GM23248 (cell line): ENCODE measurements around the gene TBC1D2. TPM values are rescaled to one million over a fixed set of nuclear protein-coding genes. Genes with fewer than 3 reads are reported as not detected.

ENCODE experiments used
- DNase-seq: peaks from one replicate; pipeline ENCODE4 v3.0.0-alpha.2; 2015
- H2AFZ ChIP-seq: fragments of 200-600 bp; sonication (generic); 2 replicates; pipeline ENCODE4 v1.6.1; 2016; ENCODE audit warnings: antibody characterized with exemption
- H3F3A ChIP-seq: fragments of 200-600 bp; sonication (generic); 2 replicates; pipeline ENCODE4 v1.6.1; 2016; ENCODE audit warnings: mild to moderate bottlenecking, antibody characterized with exemption, mixed run types; ENCODE audit not compliant: insufficient read depth
- H3K27ac ChIP-seq: fragments of 200-600 bp; sonication (generic); 2 replicates; pipeline ENCODE4 v1.5.1; 2016; ENCODE audit warnings: mild to moderate bottlenecking
- H3K27me3 ChIP-seq: fragments of 200-600 bp; sonication (generic); replicated peaks from 2 replicates; pipeline ENCODE4 v1.6.1; 2016; ENCODE audit warnings: mild to moderate bottlenecking; ENCODE audit not compliant: insufficient read depth
- H3K36me3 ChIP-seq: fragments of 200-600 bp; sonication (generic); 2 replicates; pipeline ENCODE4 v1.6.1; 2016; ENCODE audit warnings: low read depth, mild to moderate bottlenecking
- H3K4me1 ChIP-seq: fragments of 200-600 bp; sonication (generic); 2 replicates; pipeline ENCODE4 v1.6.1; 2016; ENCODE audit warnings: mild to moderate bottlenecking; ENCODE audit not compliant: insufficient read depth
- H3K4me2 ChIP-seq: fragments of 200-600 bp; sonication (generic); one replicate; pipeline ENCODE4 v1.6.1; 2016; ENCODE audit warnings: mild to moderate bottlenecking; ENCODE audit not compliant: unreplicated experiment
- H3K4me3 ChIP-seq: fragments of 200-600 bp; sonication (generic); 2 replicates; pipeline ENCODE4 v1.5.1; 2016; ENCODE audit warnings: mild to moderate bottlenecking
- H3K79me2 ChIP-seq: fragments of 200-600 bp; sonication (generic); 2 replicates; pipeline ENCODE4 v1.6.1; 2016; ENCODE audit warnings: mild to moderate bottlenecking; ENCODE audit not compliant: insufficient read depth
- H3K9ac ChIP-seq: fragments of 200-600 bp; sonication (generic); 2 replicates; pipeline ENCODE4 v1.6.1; 2016; ENCODE audit warnings: mild to moderate bottlenecking
- H3K9me2 ChIP-seq: fragments of 200-600 bp; sonication (generic); 2 replicates; pipeline ENCODE4 v1.6.1; 2016; ENCODE audit warnings: mixed run types, mild to moderate bottlenecking, moderate library complexity; ENCODE audit not compliant: insufficient read depth
- H3K9me3 ChIP-seq: fragments of 200-600 bp; sonication (generic); one replicate; pipeline ENCODE4 v1.6.1; 2017; ENCODE audit warnings: low read depth
- H4K20me1 ChIP-seq: fragments of 200-600 bp; sonication (generic); 2 replicates; pipeline ENCODE4 v1.6.0; 2016; ENCODE audit not compliant: insufficient read depth
- EZH2 ChIP-seq: fragments of 200-600 bp; sonication (generic); IDR thresholded peaks from 2 replicates; pipeline ENCODE4 v1.6.1; 2018; ENCODE audit warnings: antibody characterized with exemption, mild to moderate bottlenecking; ENCODE audit not compliant: insufficient read depth, poor library complexity, severe bottlenecking
- EZH2phosphoT487 ChIP-seq: fragments of 200-600 bp; sonication (generic); IDR thresholded peaks from 2 replicates; pipeline ENCODE4 v1.6.1; 2018; ENCODE audit warnings: antibody characterized with exemption, moderate library complexity, mild to moderate bottlenecking, low read depth; ENCODE audit not compliant: insufficient read depth
- WGBS, 2 experiments: methylation state at CpG; one replicate each; pipeline ENCODE4 v1.1.6; 2015 to 2017; ENCODE audit warnings: low lambda C conversion rate in 2 of 2, low coverage in 1 of 2; ENCODE audit errors: missing lambda C conversion rate in 2 of 2; 5-methylcytosine and 5-hydroxymethylcytosine counted together
- in situ Hi-C: fragments of 300-500 bp; cut with MboI; formaldehyde crosslinking; loops from 2 replicates; pipeline ENCODE4 v1.15.0; 2020
- polyA plus RNA-seq: library from polyadenylated mRNA; unstranded; fragments of >200 nt; fragmentation: Nextera tagmentation; extraction: Ambion mirVana; gene quantifications from 2 replicates; pipeline ENCODE4 v1.2.1, GENCODE V29; 2016
- total RNA-seq: library from RNA; depleted of rRNA; stranded (reverse); fragments of >200 nt; shearing (Covaris generic); gene quantifications from 2 replicates; pipeline ENCODE4 v1.2.3, GENCODE V29; 2014

Gene TBC1D2
- total and polyA plus RNA-seq, 2 experiments from 2014 or later = 58.4 to 58.9 TPM

- H3K9me3 ChIP-seq = no peaks in the 10 kb centered on the region
- H3K4me1 ChIP-seq = peaks cover 39% of the 10 kb centered on the region
- no peaks in the 10 kb centered on the region for H3K9me2 ChIP-seq
- H3K27me3 ChIP-seq = no peaks in the 10 kb centered on the region
- H3F3A ChIP-seq = peaks cover 47% of the 10 kb centered on the region
- in situ Hi-C loops = no loop called here
- peak; percentile 24 for DNase-seq
- H3K36me3 ChIP-seq = no peaks in the 10 kb centered on the region
- H3K79me2 ChIP-seq = peaks cover 72% of the 10 kb centered on the region
- H2AFZ ChIP-seq = peak overlapping the region; percentile 85
- H3K4me3 ChIP-seq = peak overlapping the region; percentile 99
- TF ChIP-seq EZH2 = no peak
- TF ChIP-seq EZH2phosphoT487 = no peak
- no peaks in the 10 kb centered on the region for H4K20me1 ChIP-seq
- H3K27ac ChIP-seq = peak overlapping the region; percentile 98
- peak overlapping the region; percentile 86 for H3K9ac ChIP-seq
- H3K4me2 ChIP-seq = peak overlapping the region; percentile 96
- WGBS, 2 experiments = 18 to 23% methylated on average over 5 of the region's 5 CpGs
Observed at GRCh38 chr9:98254228-98255060, 1.0 kb downstream of the TBC1D2 start.

GRCh38 chr9:98253565-98253964 lies 1.9 kb downstream of the TBC1D2 start:
- WGBS, 2 experiments = 87 to 89% methylated on average over 3 of the region's 3 CpGs
- in situ Hi-C loops = no loop called here
- Histone ChIP-seq H3F3A (peaks cover 53% of the 10 kb centered on the region), H3K27me3 (no peaks in the 10 kb centered on the region), H3K9me2 (no peaks in the 10 kb centered on the region), H3K36me3 (no peaks in the 10 kb centered on the region), H3K9me3 (no peaks in the 10 kb centered on the region), H2AFZ (no peak overlapping the region), H3K9ac (peak overlapping the region; percentile 86), H4K20me1 (no peaks in the 10 kb centered on the region), H3K4me3 (peak overlapping the region; percentile 99), H3K4me2 (peak overlapping the region; percentile 96), H3K27ac (peak overlapping the region; percentile 98), H3K4me1 (peaks cover 46% of the 10 kb centered on the region), H3K79me2 (peaks cover 74% of the 10 kb centered on the region)
- peak; percentile 15 for DNase-seq
- TF ChIP-seq EZH2phosphoT487 (no peak), EZH2 (no peak)

GRCh38 chr9:98251551-98251950 lies 3.9 kb downstream of the TBC1D2 start:
- Histone ChIP-seq H3K9me2 (no peaks in the 10 kb centered on the region), H2AFZ (no peak overlapping the region), H3K4me3 (no peak overlapping the region), H3K27me3 (no peaks in the 10 kb centered on the region), H3K36me3 (peaks cover 8% of the 10 kb centered on the region; the same call in 1 of the 2 replicates), H3K4me1 (peaks cover 55% of the 10 kb centered on the region), H3K9ac (peak overlapping the region; percentile 44; the same call in 1 of the 2 replicates), H3K27ac (peak overlapping the region; percentile 98), H3K79me2 (peaks cover 86% of the 10 kb centered on the region), H3F3A (peaks cover 61% of the 10 kb centered on the region), H4K20me1 (no peaks in the 10 kb centered on the region), H3K4me2 (peak overlapping the region; percentile 32), H3K9me3 (no peaks in the 10 kb centered on the region)
- 54 to 65% methylated on average over 9 of the region's 9 CpGs for WGBS, 2 experiments
- in situ Hi-C loops = no loop called here
- no peak for TF ChIP-seq EZH2
- no peak for TF ChIP-seq EZH2phosphoT487
- peak; percentile 92 for DNase-seq

GRCh38 chr9:98249771-98250170 lies 5.7 kb downstream of the TBC1D2 start:
- H3K4me1 ChIP-seq = peaks cover 55% of the 10 kb centered on the region
- no peak overlapping the region for H3K4me3 ChIP-seq
- H3F3A ChIP-seq = peaks cover 59% of the 10 kb centered on the region
- H2AFZ ChIP-seq = no peak overlapping the region
- in situ Hi-C loops = no loop called here
- no peaks in the 10 kb centered on the region for H4K20me1 ChIP-seq
- H3K4me2 ChIP-seq = no peak overlapping the region
- peaks cover 93% of the 10 kb centered on the region for H3K79me2 ChIP-seq
- H3K36me3 ChIP-seq = peaks cover 12% of the 10 kb centered on the region
- TF ChIP-seq EZH2phosphoT487 (no peak), EZH2 (no peak)
- peak; percentile 17 for DNase-seq
- no peaks in the 10 kb centered on the region for H3K9me3 ChIP-seq
- H3K27ac ChIP-seq = peak overlapping the region; percentile 98
- H3K27me3 ChIP-seq = no peaks in the 10 kb centered on the region
- no peaks in the 10 kb centered on the region for H3K9me2 ChIP-seq
- peak overlapping the region; percentile 84 for H3K9ac ChIP-seq
- WGBS, 2 experiments = 53 to 72% methylated on average over 2 of the region's 2 CpGs
